Hindlimb muscle (tissue), 1 donor: Measurements from ENCODE around the gene GSDME. TPM values are rescaled to one million over a fixed set of nuclear protein-coding genes. Genes with fewer than 3 reads are reported as not detected.

Source experiments
- polyA plus RNA-seq: library from polyadenylated mRNA; unstranded; fragments of 120-200 nt; gene quantifications from one replicate; pipeline ENCODE4 v1.2.1, GENCODE V29; 2013; ENCODE audit not compliant: insufficient read length

The GSDME gene
- polyA plus RNA-seq, 1 donor, result 8.0 TPM

Other genes starting within 250 kb of the GSDME start
- gene PALS2, start 184.0 kb downstream of the GSDME start, polyA plus RNA-seq, result 4.3 TPM
- gene OSBPL3, start 222.7 kb upstream of the GSDME start, polyA plus RNA-seq, result 3.1 TPM